OCI-LY3 (cell line): ENCODE data around the gene NIP7.

ENCODE experiments used
- EZH2phosphoT487 ChIP-seq: fragments of 200-600 bp; shearing (Covaris generic); IDR thresholded peaks from 2 replicates; pipeline ENCODE4 v1.6.1; 2018; ENCODE audit warnings: antibody characterized with exemption, mixed run types, low read depth
- TF ChIP-seq, protein P1 (sequence below): fragments of 200-600, 300-600 bp; sonication (generic); IDR thresholded peaks from 2 replicates; pipeline ENCODE4 v1.5.1; 2014; ENCODE audit warnings: antibody characterized with exemption, low read length, low read depth

DNA sequence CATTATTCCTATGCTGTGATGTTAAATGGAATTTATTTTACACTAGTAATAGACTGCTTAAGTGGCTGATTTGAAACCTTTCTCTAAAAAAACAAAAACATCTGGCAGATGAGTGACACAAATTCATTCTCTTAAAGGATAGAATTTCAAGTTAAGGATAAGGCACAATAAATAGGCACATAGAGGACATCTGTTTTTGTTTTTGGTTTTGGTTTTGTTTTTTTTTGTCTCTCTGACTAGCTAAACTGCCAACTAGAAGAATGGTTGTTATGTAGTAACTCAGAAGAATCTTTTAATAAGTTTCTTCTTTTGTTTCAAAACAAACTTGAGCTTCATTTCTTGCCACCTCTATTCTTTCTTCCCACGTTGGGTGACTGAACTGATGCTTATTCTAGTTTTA lies 33.5 kb upstream of the NIP7 start:
- TF ChIP-seq, protein P1, sequence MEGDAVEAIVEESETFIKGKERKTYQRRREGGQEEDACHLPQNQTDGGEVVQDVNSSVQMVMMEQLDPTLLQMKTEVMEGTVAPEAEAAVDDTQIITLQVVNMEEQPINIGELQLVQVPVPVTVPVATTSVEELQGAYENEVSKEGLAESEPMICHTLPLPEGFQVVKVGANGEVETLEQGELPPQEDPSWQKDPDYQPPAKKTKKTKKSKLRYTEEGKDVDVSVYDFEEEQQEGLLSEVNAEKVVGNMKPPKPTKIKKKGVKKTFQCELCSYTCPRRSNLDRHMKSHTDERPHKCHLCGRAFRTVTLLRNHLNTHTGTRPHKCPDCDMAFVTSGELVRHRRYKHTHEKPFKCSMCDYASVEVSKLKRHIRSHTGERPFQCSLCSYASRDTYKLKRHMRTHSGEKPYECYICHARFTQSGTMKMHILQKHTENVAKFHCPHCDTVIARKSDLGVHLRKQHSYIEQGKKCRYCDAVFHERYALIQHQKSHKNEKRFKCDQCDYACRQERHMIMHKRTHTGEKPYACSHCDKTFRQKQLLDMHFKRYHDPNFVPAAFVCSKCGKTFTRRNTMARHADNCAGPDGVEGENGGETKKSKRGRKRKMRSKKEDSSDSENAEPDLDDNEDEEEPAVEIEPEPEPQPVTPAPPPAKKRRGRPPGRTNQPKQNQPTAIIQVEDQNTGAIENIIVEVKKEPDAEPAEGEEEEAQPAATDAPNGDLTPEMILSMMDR, result no peak
- no peak for TF ChIP-seq EZH2phosphoT487
